HCT116 (cell line): ENCODE data around the gene IGIP.

ENCODE experiments used
- CTCF ChIP-seq, 3 experiments: fragments of 200-600 bp in 1 of 3; sonication (generic) in 1 of 3; IDR thresholded peaks in 2 of 3; conservative IDR thresholded peaks in 1 of 3; 2 replicates each; pipeline ENCODE4 v1.5.1; 2012 to 2017; ENCODE audit warnings: low read depth in 2 of 3, low read length in 2 of 3, antibody characterized with exemption in 1 of 3, borderline replicate concordance in 1 of 3, control low read depth in 1 of 3, mild to moderate bottlenecking in 1 of 3, mixed read lengths in 1 of 3, mixed run types in 1 of 3, moderate library complexity in 1 of 3; ENCODE audit not compliant: insufficient read depth in 1 of 3
- ELF1 ChIP-seq: IDR thresholded peaks from 2 replicates; pipeline ENCODE4 v1.6.1; 2012; ENCODE audit warnings: low read depth, borderline replicate concordance
- POLR2A ChIP-seq: IDR thresholded peaks from 2 replicates; pipeline ENCODE4 v1.7.0; 2011; ENCODE audit warnings: borderline replicate concordance; ENCODE audit not compliant: insufficient read depth, insufficient read length; ENCODE audit errors: extremely low read depth
- SIN3A ChIP-seq: IDR thresholded peaks from 2 replicates; pipeline ENCODE4 v1.6.1; 2012; ENCODE audit warnings: low read depth
- SRF ChIP-seq: IDR thresholded peaks from 2 replicates; pipeline ENCODE4 v1.6.1; 2012; ENCODE audit warnings: low read depth
- TCF7L2 ChIP-seq: IDR thresholded peaks from 2 replicates; pipeline ENCODE4 v1.7.0; 2011; ENCODE audit warnings: borderline replicate concordance, inconsistent platforms; ENCODE audit not compliant: insufficient read depth, insufficient read length; ENCODE audit errors: extremely low read depth
- YY1 ChIP-seq: IDR thresholded peaks from 2 replicates; pipeline ENCODE4 v1.6.1; 2011; ENCODE audit warnings: low read length, low read depth, moderate library complexity, mild to moderate bottlenecking; ENCODE audit not compliant: insufficient replicate concordance; ENCODE audit errors: extremely low read depth

- TF ChIP-seq ELF1 (no peak), CTCF (IDR thresholded peaks at IDR 0.05 in 2 of 3, conservative IDR thresholded peaks at IDR 0.05 in 1 of 3; ENCODE audit: borderline replicate concordance in 1 of 3, insufficient read depth in 1 of 3, low read depth in 2 of 3, low read length in 2 of 3) (no peak), POLR2A (no peak), SIN3A (no peak), TCF7L2 (no peak), YY1 (no peak), SRF (no peak)
These were observed 31.9 kb upstream of the IGIP start for GRCh38 chr5:140093866-140094265.
